Adrenal gland (tissue), 12 donors: ENCODE results near the gene BCL6. TPM values are rescaled to one million over a fixed set of nuclear protein-coding genes. Genes with fewer than 3 reads are reported as not detected.

Source experiments
- DNase-seq, 7 donors: peaks; one replicate each; pipeline ENCODE4 v3.0.0-alpha.2; 2019 to 2020
- H3K27ac ChIP-seq, 5 donors: fragments of 200-600 bp; sonication (generic) in 4 of 5; 1 replicate in 3 of 5; 2 replicates in 2 of 5; pipeline versions ENCODE4 v1.5.1 to v1.8.0; 2016 to 2020; ENCODE audit warnings: mild to moderate bottlenecking in 1 of 5
- H3K27me3 ChIP-seq: fragments of 200-600 bp; 2 replicates; pipeline ENCODE4 v1.8.0; 2021
- H3K36me3 ChIP-seq, 2 donors: fragments of 200-600 bp; replicated peaks in 1 of 2; 1 replicate in 1 of 2; 2 replicates in 1 of 2; pipeline versions ENCODE4 v1.5.1 to v1.8.0; 2018 to 2022
- H3K4me1 ChIP-seq, 2 donors: fragments of 200-600 bp; replicated peaks in 1 of 2; 1 replicate in 1 of 2; 2 replicates in 1 of 2; pipeline versions ENCODE4 v1.5.1 to v1.8.0; 2018 to 2021
- H3K4me3 ChIP-seq, 4 donors: fragments of 200-600 bp; sonication (generic) in 3 of 4; one replicate each; pipeline ENCODE4 v1.5.1; 2016 to 2018
- H3K9me3 ChIP-seq, 3 donors: fragments of 200-600 bp; sonication (generic) in 1 of 3; replicated peaks in 1 of 3; 1 replicate in 2 of 3; 2 replicates in 1 of 3; pipeline versions ENCODE4 v1.5.1 to v1.8.0; 2016 to 2021
- CTCF ChIP-seq, 6 experiments: fragments of 450-650 bp in 4 of 6; fragments of 200-600 bp in 2 of 6; sonication (generic) in 1 of 6; IDR thresholded peaks; 1 replicate in 5 of 6; 2 replicates in 1 of 6; pipeline versions ENCODE4 v1.5.1 to v1.8.0; 2016 to 2021; ENCODE audit warnings: antibody characterized with exemption in 6 of 6, mild to moderate bottlenecking in 2 of 6, moderate library complexity in 1 of 6
- POLR2A ChIP-seq, 2 donors: fragments of 450-650 bp; IDR thresholded peaks; one replicate each; pipeline ENCODE4 v1.6.1; 2017; ENCODE audit warnings: antibody characterized with exemption in 2 of 2, mild to moderate bottlenecking in 2 of 2, moderate library complexity in 1 of 2
- WGBS, 4 donors: extraction: QIAGEN DNeasy Blood & Tissue Kit in 2 of 4; methylation state at CpG; one replicate each; pipeline versions ENCODE4 v1.1.5 to v1.1.7; 2013 to 2017; 5-methylcytosine and 5-hydroxymethylcytosine counted together
- intact Hi-C, 2 donors: fragments of 100-400 bp; cut with DNase I; formaldehyde crosslinking; loops; one replicate each; pipeline versions ENCODE4 v1.14.1 to v1.15.0; 2022 to 2023
- polyA plus RNA-seq, 3 donors: library from polyadenylated mRNA; stranded (reverse); fragments of 200-250 nt in 2 of 3; fragments of 350-450 nt in 1 of 3; fragmentation: Illumina TruSeq in 1 of 3; extraction: RNeasy Lipid Tissue Mini Kit (QIAGEN cat#74804) in 1 of 3; gene quantifications; one replicate each; pipeline ENCODE4 v1.2.3, GENCODE V29; 2013 to 2014
- total RNA-seq, 9 donors: library from RNA; depleted of rRNA in 4 of 9; stranded (reverse); fragments of >200 nt in 4 of 9; fragments of 120-200 nt in 1 of 9; fragmentation: NEBNext Ultra II Directional in 1 of 9; extraction: Animal tissue kit (Norgen Biotek cat#: 25700) in 1 of 9; gene quantifications; one replicate each; pipeline versions ENCODE4 v1.1.0 to v1.2.4, GENCODE V29; 2013 to 2023
- donor health status: healthy with polysubstance abuse.
- donor health status: Bipolar disorder and iron deficiency.
- donor health status: DM: yes; HTN: yes; CAD: no.
- donor health status: DM: no; HTN: no; CAD: no.
- donor health status: DM: no; HTN: no; CAD: no.
- donor health status: DM: yes; HTN: yes; CAD: no.

Gene BCL6
- total and polyA plus RNA-seq, 12 donors, result 9.5 to 131 (median 79.8) TPM

- TF ChIP-seq CTCF (IDR thresholded peaks at IDR 0.05), result no peak
- TF ChIP-seq POLR2A (IDR thresholded peaks at IDR 0.05), result peak in 1 of 2 donors; percentile 49
- Histone ChIP-seq H3K4me3 (peak overlapping the region in 2 of 4 donors; percentile 30 to 82), H3K36me3 (no peaks in the 10 kb centered on the region), H3K27me3 (no peaks in the 10 kb centered on the region), H3K4me1 (peaks cover 19 to 31% of the 10 kb centered on the region in 2 donors), H3K9me3 (no peaks in the 10 kb centered on the region), H3K27ac (peak overlapping the region; percentile 98 to 100 (median 99))
- WGBS, 4 donors, result 10 to 24% (median 21%) methylated on average over 10 of the region's 10 CpGs
- DNase-seq, result peak in 3 of 7 donors; percentile 42 to 67 (median 49)
- intact Hi-C loops, result loop anchor here (5.0 to 10.0 kb wide), 2 partner anchors 291 to 538 kb away; no protein-coding TSS in a partner anchor
Observed at GRCh38 chr3:187746442-187747281, 1.4 kb upstream of the BCL6 start.

- Histone ChIP-seq H3K9me3 (no peaks in the 10 kb centered on the region), H3K36me3 (no peaks in the 10 kb centered on the region), H3K4me3 (peak overlapping the region in 2 of 4 donors; percentile 30 to 82), H3K4me1 (peaks cover 19 to 30% of the 10 kb centered on the region in 2 donors), H3K27me3 (no peaks in the 10 kb centered on the region), H3K27ac (peak overlapping the region; percentile 98 to 100 (median 99))
- no peak for TF ChIP-seq CTCF (IDR thresholded peaks at IDR 0.05)
- no peak for TF ChIP-seq POLR2A (IDR thresholded peaks at IDR 0.05)
- 4 to 8% (median 6%) methylated on average over 6 of the region's 6 CpGs for WGBS, 4 donors
- intact Hi-C loops, result loop anchor here (5.0 to 10.0 kb wide), 2 partner anchors 291 to 539 kb away; no protein-coding TSS in a partner anchor
- no peak for DNase-seq
Observed at GRCh38 chr3:187746059-187746441, 782 bp upstream of the BCL6 start.

GRCh38 chr3:187744169-187745151 is 808 bp downstream of the BCL6 start:
- Histone ChIP-seq H3K4me1 (peaks cover 26 to 30% of the 10 kb centered on the region in 2 donors), H3K36me3 (no peaks in the 10 kb centered on the region), H3K27me3 (no peaks in the 10 kb centered on the region), H3K9me3 (no peaks in the 10 kb centered on the region), H3K4me3 (peak overlapping the region; percentile 73 to 99 (median 82)), H3K27ac (peak overlapping the region; percentile 98 to 100 (median 99))
- peak; percentile 58 to 82 (median 71) for DNase-seq
- WGBS, 4 donors, result 0 to 1% (median 0%) methylated on average over 48 to 55 of the region's 55 CpGs
- no peak for TF ChIP-seq CTCF (IDR thresholded peaks at IDR 0.05)
- peak in 1 of 2 donors; percentile 56 for TF ChIP-seq POLR2A (IDR thresholded peaks at IDR 0.05)
- intact Hi-C loops, result loop anchor here (5.0 to 10.0 kb wide), 4 partner anchors 293 to 1213 kb away; no protein-coding TSS in a partner anchor
